CD4-positive, alpha-beta T cell (primary cell): ENCODE data around the gene MYO1E. TPM values are rescaled to one million over a fixed set of nuclear protein-coding genes. Genes with fewer than 3 reads are reported as not detected.

ENCODE experiments used
- ATAC-seq: fragments of 200-7000 bp; cut with Tn5 transposase; one replicate; pipeline ENCODE4 v1.10.0; 2022; ENCODE audit warnings: mild to moderate bottlenecking; ENCODE audit not compliant: poor library complexity
- CTCF ChIA-PET: fragments of 350-600 bp; sonication (Branson Sonifier 250); formaldehyde crosslinking; loops from one replicate; lab custom pipeline; 2021; ENCODE audit warnings: antibody characterized with exemption, inconsistent platforms; lab: Charles Lee
- POLR2A ChIA-PET: fragments of 350-600 bp; sonication (Branson Sonifier 250); formaldehyde crosslinking; loops from one replicate; lab custom pipeline; 2021; ENCODE audit warnings: antibody characterized with exemption, inconsistent platforms; lab: Charles Lee
- DNase-seq, 14 experiments: peaks; one replicate each; pipeline ENCODE4 v3.0.0-alpha.2; 2013 to 2020; ENCODE audit warnings: mixed read lengths in 2 of 14
- H3K27ac ChIP-seq, 2 donors: one replicate each; pipeline versions ENCODE4 v1.5.1 to v1.7.0; 2013; ENCODE audit warnings: low read length in 2 of 2, low read depth in 1 of 2, mild to moderate bottlenecking in 1 of 2
- H3K27me3 ChIP-seq, 2 experiments: 1 replicate in 1 of 2; 2 replicates in 1 of 2; pipeline versions ENCODE4 v1.6.1 to v1.7.0; 2013; ENCODE audit warnings: low read length in 2 of 2, control low read depth in 1 of 2, mild to moderate bottlenecking in 1 of 2, moderate library complexity in 1 of 2; ENCODE audit not compliant: insufficient read depth in 2 of 2, control insufficient read depth in 1 of 2
- H3K36me3 ChIP-seq: one replicate; pipeline ENCODE4 v1.6.1; 2013; ENCODE audit warnings: low read length, control low read depth; ENCODE audit not compliant: insufficient read depth
- H3K4me1 ChIP-seq: one replicate; pipeline ENCODE4 v1.6.1; 2013; ENCODE audit warnings: low read length, control low read depth; ENCODE audit not compliant: insufficient read depth
- H3K4me3 ChIP-seq: one replicate; pipeline ENCODE4 v1.5.1; 2013; ENCODE audit warnings: mild to moderate bottlenecking, low read length, moderate library complexity
- H3K9me3 ChIP-seq, 2 experiments: 1 replicate in 1 of 2; 2 replicates in 1 of 2; pipeline versions ENCODE4 v1.6.1 to v1.7.0; 2013; ENCODE audit warnings: low read length in 2 of 2, mild to moderate bottlenecking in 2 of 2, control low read depth in 1 of 2, moderate library complexity in 1 of 2; ENCODE audit not compliant: control insufficient read depth in 1 of 2, insufficient read depth in 1 of 2
- H3K27ac Mint-ChIP-seq: one replicate; pipeline ENCODE4 v1.8.0; 2020; ENCODE audit warnings: mixed read lengths
- H3K27me3 Mint-ChIP-seq: one replicate; pipeline ENCODE4 v1.8.0; 2021; ENCODE audit warnings: mixed read lengths
- H3K36me3 Mint-ChIP-seq: one replicate; pipeline ENCODE4 v1.8.0; 2021; ENCODE audit warnings: low read depth, mixed read lengths
- H3K4me1 Mint-ChIP-seq: one replicate; pipeline ENCODE4 v1.8.0; 2021; ENCODE audit warnings: low read depth, mixed read lengths
- H3K4me3 Mint-ChIP-seq: one replicate; pipeline ENCODE4 v1.8.0; 2020; ENCODE audit warnings: mild to moderate bottlenecking, mixed read lengths
- H3K9me3 Mint-ChIP-seq: one replicate; pipeline ENCODE4 v1.8.0; 2020; ENCODE audit warnings: mixed read lengths
- CTCF ChIP-seq: fragments of 200-600 bp; IDR thresholded peaks from one replicate; pipeline ENCODE4 v1.8.0; 2022; ENCODE audit warnings: antibody characterized with exemption, mild to moderate bottlenecking
- intact Hi-C, 2 experiments: fragments of 100-400 bp; cut with DNase I in 1 of 2; cut with micrococcal nuclease in 1 of 2; formaldehyde crosslinking; loops; one replicate each; pipeline versions ENCODE4 v1.15.1 to v1.9.0; 2023 to 2025; cut with DNase I, micrococcal nuclease
- total RNA-seq, 174 experiments: library from RNA in 2 of 174; stranded (reverse) in 2 of 174; gene quantifications; one replicate each; pipeline ENCODE4 v1.2.3 and lab custom pipeline; 2021 to 2026

Gene MYO1E
- total RNA-seq, 2 experiments from 2014 or later: 0.59 to 0.63 TPM

- no peak overlapping the region for H3K4me3 Mint-ChIP-seq
- DNase-seq (no peak), ATAC-seq (no peak)
- no peak overlapping the region for H3K27ac Mint-ChIP-seq
- H3K27me3 Mint-ChIP-seq: no peaks in the 10 kb centered on the region
- TF ChIP-seq CTCF: no peak
- POLR2A ChIA-PET: no interaction called here
- Histone ChIP-seq H3K27me3 (no peaks in the 10 kb centered on the region), H3K4me3 (no peak overlapping the region), H3K9me3 (no peaks in the 10 kb centered on the region), H3K27ac (no peak overlapping the region), H3K36me3 (no peaks in the 10 kb centered on the region), H3K4me1 (no peaks in the 10 kb centered on the region)
- CTCF ChIA-PET: no interaction called here
- intact Hi-C loops: no loop called here
- no peaks in the 10 kb centered on the region for H3K9me3 Mint-ChIP-seq
- H3K4me1 Mint-ChIP-seq: no peaks in the 10 kb centered on the region
- H3K36me3 Mint-ChIP-seq: no peaks in the 10 kb centered on the region
Observed at GRCh38 chr15:59143281-59143680, 229.4 kb downstream of the MYO1E start.

- TF ChIP-seq CTCF: no peak
- DNase-seq: no peak
Observed at GRCh38 chr15:59140422-59141226, 232.0 kb downstream of the MYO1E start.

GRCh38 chr15:59138243-59138642 lies 234.4 kb downstream of the MYO1E start:
- Mint-ChIP-seq H3K36me3 (no peaks in the 10 kb centered on the region), H3K27me3 (no peaks in the 10 kb centered on the region), H3K4me1 (peaks cover 8% of the 10 kb centered on the region), H3K9me3 (no peaks in the 10 kb centered on the region), H3K4me3 (no peak overlapping the region), H3K27ac (no peak overlapping the region)
- Histone ChIP-seq H3K36me3 (no peaks in the 10 kb centered on the region), H3K4me1 (peaks cover 6% of the 10 kb centered on the region), H3K4me3 (no peak overlapping the region), H3K27ac (no peak overlapping the region), H3K27me3 (no peaks in the 10 kb centered on the region), H3K9me3 (no peaks in the 10 kb centered on the region)
- DNase-seq (peak; percentile 30 to 79 (median 51)), ATAC-seq (peak; percentile 92)
- ChIA-PET POLR2A (interaction anchor here (0.6 kb wide), 1 partner anchor 990 kb away, joined by 3 read pairs; no protein-coding TSS in a partner anchor), CTCF (no interaction called here)
- peak; percentile 58 for TF ChIP-seq CTCF
- intact Hi-C loops: loop anchor here (2.0 to 10.0 kb wide), 2 partner anchors 153 to 157 kb away; partner anchors contain the start of gene RNF111 (in 1 of the 2)

More at GRCh38 chr15:59140422-59141226, 232.0 kb downstream of the MYO1E start:
- Mint-ChIP-seq H3K36me3 (no peaks in the 10 kb centered on the region), H3K4me3 (no peak overlapping the region), H3K27ac (no peak overlapping the region), H3K9me3 (no peaks in the 10 kb centered on the region), H3K27me3 (no peaks in the 10 kb centered on the region), H3K4me1 (peaks cover 8% of the 10 kb centered on the region)
- no peak for ATAC-seq
- Histone ChIP-seq H3K9me3 (no peaks in the 10 kb centered on the region), H3K27me3 (no peaks in the 10 kb centered on the region), H3K27ac (no peak overlapping the region), H3K4me3 (no peak overlapping the region), H3K36me3 (no peaks in the 10 kb centered on the region), H3K4me1 (peaks cover 6% of the 10 kb centered on the region)
- intact Hi-C loops: no loop called here
- ChIA-PET CTCF (no interaction called here), POLR2A (no interaction called here)
